ENCODE data around the gene SPO11.

SPO11 gene

DNA sequence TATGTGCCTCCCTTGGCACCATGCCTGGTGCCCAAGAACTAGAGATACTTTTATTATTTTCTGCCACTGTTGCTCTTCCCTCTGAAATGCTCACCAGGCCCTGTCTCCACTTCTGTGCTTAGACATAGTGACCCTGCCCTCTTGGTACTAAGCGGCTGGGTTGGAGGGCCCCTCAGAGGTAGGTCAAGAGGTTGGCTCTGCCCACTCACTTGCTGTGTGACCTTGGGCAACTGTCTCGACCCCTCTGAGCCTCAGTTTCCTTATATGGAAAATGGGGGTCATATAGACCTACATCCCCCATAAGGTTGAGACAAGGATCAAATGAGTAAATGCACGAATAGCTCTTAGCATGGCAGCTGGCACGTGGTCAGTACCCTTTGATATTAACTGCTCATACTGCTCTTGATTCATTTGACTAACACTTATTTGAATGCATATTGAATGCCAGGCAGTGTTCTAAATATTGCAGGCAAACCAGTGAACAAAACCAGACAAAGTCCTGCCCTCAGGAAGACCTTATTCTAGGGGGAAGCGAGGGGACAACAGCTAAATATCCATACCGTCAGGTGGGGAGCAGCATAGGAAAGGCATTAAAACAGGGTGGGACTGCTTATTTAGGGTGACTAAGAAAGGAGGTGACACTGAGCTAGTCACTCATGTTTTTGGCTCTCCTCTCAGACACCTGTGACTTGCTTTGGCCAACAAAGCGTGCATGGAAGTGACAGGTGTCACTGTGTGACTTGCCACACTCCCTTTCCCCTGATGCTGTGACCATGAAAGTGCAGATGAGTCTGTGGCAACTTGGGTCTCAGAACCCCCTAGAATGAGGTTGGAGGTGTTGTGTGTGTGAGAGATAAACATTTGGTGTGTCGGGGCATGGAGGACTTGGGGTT lies 14.3 kb upstream of the SPO11 start:
- TF ChIP-seq, protein P1, sequence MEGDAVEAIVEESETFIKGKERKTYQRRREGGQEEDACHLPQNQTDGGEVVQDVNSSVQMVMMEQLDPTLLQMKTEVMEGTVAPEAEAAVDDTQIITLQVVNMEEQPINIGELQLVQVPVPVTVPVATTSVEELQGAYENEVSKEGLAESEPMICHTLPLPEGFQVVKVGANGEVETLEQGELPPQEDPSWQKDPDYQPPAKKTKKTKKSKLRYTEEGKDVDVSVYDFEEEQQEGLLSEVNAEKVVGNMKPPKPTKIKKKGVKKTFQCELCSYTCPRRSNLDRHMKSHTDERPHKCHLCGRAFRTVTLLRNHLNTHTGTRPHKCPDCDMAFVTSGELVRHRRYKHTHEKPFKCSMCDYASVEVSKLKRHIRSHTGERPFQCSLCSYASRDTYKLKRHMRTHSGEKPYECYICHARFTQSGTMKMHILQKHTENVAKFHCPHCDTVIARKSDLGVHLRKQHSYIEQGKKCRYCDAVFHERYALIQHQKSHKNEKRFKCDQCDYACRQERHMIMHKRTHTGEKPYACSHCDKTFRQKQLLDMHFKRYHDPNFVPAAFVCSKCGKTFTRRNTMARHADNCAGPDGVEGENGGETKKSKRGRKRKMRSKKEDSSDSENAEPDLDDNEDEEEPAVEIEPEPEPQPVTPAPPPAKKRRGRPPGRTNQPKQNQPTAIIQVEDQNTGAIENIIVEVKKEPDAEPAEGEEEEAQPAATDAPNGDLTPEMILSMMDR (conservative IDR thresholded peaks at IDR 0.05; ENCODE audit: control insufficient read depth, insufficient read depth, low read depth, low read length): no peak
- DNase-seq (ENCODE audit: low read depth): no peak
- no peak overlapping the region for H3K4me3 ChIP-seq (ENCODE audit: control insufficient read depth, low read depth, low read length)

DNA sequence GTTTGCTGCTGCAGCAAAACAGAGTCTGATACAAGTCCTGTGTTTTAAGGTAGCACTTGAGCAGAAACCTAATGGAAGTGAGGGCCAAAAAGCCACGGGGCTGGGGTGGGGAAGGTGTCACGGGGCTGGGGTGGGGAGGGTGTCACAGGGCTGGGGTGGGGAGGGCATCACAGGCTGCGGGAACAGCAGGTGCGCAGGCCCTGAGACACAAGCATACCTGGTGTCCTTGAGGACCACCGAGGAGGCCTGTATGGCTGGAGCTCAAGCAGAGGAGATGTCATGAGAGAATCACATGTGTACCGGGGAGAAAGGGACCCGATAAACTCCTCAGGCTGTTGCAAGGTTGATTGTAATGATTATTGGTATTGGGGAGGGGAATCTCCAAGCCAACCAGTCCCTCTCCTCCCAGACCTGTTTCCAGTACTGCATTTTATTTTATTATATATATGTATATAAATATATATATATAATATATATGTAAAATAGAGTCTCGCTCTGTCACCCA lies 13.6 kb upstream of the SPO11 start:
- DNase-seq (ENCODE audit: low read depth): no peak
- TF ChIP-seq, protein P1 (conservative IDR thresholded peaks at IDR 0.05; ENCODE audit: control insufficient read depth, insufficient read depth, low read depth, low read length): no peak

DNA sequence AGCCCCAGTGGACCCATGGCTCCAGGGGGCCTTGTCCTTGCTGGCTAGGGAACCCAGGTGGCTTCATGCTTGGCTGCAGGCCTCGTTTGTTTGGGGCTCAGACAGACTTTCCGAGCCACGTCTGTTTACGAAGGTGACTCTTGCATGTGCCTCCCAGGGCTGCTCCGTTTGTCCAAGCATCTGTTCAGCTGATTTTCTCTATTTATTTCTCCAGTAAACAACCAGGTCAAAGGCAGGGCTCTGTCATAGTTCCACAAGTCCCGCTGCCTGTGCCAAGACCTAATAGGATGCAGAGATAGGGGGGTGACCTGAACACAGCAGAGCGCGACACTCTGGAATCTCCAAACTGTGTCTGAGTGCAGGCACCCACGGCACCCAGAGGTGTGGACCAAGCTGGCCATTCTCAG lies 12.8 kb upstream of the SPO11 start:
- no peak for DNase-seq (ENCODE audit: low read depth)
- no peak overlapping the region for H3K4me3 ChIP-seq (ENCODE audit: control insufficient read depth, low read depth, low read length)
- TF ChIP-seq, protein P1 (conservative IDR thresholded peaks at IDR 0.05; ENCODE audit: control insufficient read depth, insufficient read depth, low read depth, low read length): no peak

More for the DNA sequence above, 13.6 kb upstream of the SPO11 start:
- H3K4me3 ChIP-seq (ENCODE audit: control insufficient read depth, low read depth, low read length): no peak overlapping the region

DNA sequence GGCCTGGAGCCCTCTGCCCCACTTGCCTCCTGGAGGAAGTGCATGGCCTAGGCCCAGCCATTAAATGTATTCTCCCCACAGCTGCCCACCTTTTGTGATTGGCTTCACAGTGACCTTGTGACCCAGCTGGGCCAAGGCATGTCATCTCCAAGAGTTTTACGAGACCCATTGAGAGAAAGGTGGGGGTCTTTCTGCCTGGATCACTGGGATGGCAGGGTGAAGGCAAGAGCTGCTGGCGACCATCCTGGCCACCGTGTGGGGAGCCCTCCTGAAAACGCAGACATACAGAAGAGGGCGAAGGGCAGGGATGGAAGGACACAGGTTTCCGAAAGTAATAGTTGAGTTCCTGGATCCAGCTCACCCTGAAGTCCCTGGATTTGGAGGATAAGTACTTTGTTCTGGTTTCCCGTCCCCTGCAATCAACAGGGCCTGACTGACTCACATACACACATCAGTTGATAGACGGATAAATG lies 12.3 kb upstream of the SPO11 start:
- TF ChIP-seq, protein P1 (conservative IDR thresholded peaks at IDR 0.05; ENCODE audit: control insufficient read depth, insufficient read depth, low read depth, low read length): no peak
- no peak overlapping the region for H3K4me3 ChIP-seq (ENCODE audit: control insufficient read depth, low read depth, low read length)
- no peak for DNase-seq (ENCODE audit: low read depth)

DNA sequence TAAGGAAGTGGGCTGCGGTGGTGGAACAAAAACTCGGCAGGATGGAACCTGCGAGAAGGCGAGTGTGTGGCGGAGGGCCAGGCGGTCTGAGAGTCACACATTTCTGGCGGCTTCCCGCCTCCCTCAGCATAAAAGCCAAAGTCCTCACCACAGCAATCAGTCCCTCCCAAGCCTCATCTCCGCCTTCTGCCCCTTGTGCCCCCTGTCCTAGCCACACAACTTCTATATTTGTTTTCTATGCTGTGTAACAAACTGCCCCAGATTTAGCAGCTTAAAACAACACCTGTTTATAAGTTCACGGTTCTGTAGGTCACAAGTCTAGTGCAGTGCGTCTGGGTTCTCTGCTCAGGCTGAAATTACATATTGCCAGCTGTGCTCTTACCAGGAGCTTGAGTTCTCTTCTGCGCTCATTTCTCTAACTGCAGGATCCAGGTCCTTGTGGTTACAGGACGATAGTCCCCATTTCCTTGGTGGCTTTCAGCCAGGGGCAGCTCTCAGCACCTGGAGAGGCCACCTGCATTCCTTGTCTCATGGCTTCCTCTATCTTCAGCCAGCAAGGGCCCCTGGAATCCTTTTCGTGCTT lies 11.7 kb upstream of the SPO11 start:
- DNase-seq (ENCODE audit: low read depth): no peak
- TF ChIP-seq, protein P1 (conservative IDR thresholded peaks at IDR 0.05; ENCODE audit: control insufficient read depth, insufficient read depth, low read depth, low read length): no peak

DNA sequence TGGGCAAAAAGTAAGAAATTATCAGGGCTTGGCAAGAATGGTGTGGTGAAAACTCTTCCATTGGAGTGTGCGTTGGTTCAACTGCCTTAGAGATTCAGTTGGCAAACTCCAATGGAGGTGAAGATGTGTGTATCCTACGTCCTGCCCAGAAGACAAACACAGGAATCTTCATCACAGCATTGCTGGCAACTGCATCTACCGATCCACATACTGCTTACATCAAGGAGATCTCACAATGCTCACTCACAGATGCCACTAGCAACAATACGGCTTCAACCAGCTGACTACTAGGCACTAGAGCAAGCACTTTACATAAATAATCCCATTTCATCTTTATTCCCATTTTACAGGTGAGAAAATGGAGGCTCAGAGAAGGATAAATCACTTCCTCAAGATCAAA lies 10.0 kb upstream of the SPO11 start:
- TF ChIP-seq, protein P1 (conservative IDR thresholded peaks at IDR 0.05; ENCODE audit: control insufficient read depth, insufficient read depth, low read depth, low read length): no peak
- DNase-seq (ENCODE audit: low read depth): no peak
- no peak overlapping the region for H3K4me3 ChIP-seq (ENCODE audit: control insufficient read depth, low read depth, low read length)

More for the DNA sequence above, 11.7 kb upstream of the SPO11 start:
- H3K4me3 ChIP-seq (ENCODE audit: control insufficient read depth, low read depth, low read length): no peak overlapping the region
